MM.1S (cell line): ENCODE results near the gene PPM1H.
"Not testable (repeated sequence)": the region's sequence is repeated elsewhere in the genome, so short reads cannot be mapped to it uniquely, and the experiment has no call there.

Experiments
- DNase-seq: peaks from one replicate; pipeline ENCODE4 v3.0.0-alpha.2; 2015
- H2AFZ ChIP-seq: fragments of 300-600 bp; sonication (generic); 2 replicates; pipeline ENCODE4 v1.6.0; 2016; ENCODE audit warnings: antibody characterized with exemption, low read length
- H3F3A ChIP-seq: fragments of 300-600 bp; sonication (generic); 2 replicates; pipeline ENCODE4 v1.6.1; 2016; ENCODE audit warnings: mild to moderate bottlenecking, antibody characterized with exemption, low read length, moderate library complexity, mixed read lengths; ENCODE audit not compliant: insufficient read depth
- H3K27ac ChIP-seq: fragments of 300-600 bp; sonication (generic); 2 replicates; pipeline ENCODE4 v1.5.1; 2016; ENCODE audit warnings: mild to moderate bottlenecking, low read length
- H3K27me3 ChIP-seq: fragments of 300-600 bp; sonication (generic); replicated peaks from 2 replicates; pipeline ENCODE4 v1.6.0; 2016; ENCODE audit warnings: low read length; ENCODE audit not compliant: insufficient read depth
- H3K36me3 ChIP-seq: fragments of 300-600 bp; sonication (generic); replicated peaks from 2 replicates; pipeline ENCODE4 v1.6.1; 2016; ENCODE audit warnings: mild to moderate bottlenecking, low read length, mixed read lengths; ENCODE audit not compliant: insufficient read depth
- H3K4me1 ChIP-seq: fragments of 300-600 bp; sonication (generic); 2 replicates; pipeline ENCODE4 v1.6.1; 2016; ENCODE audit warnings: low read length, mixed read lengths
- H3K4me2 ChIP-seq: fragments of 300-600 bp; sonication (generic); 2 replicates; pipeline ENCODE4 v1.6.0; 2016; ENCODE audit warnings: low read depth, low read length
- H3K4me3 ChIP-seq: fragments of 300-600 bp; sonication (generic); 2 replicates; pipeline ENCODE4 v1.5.1; 2016; ENCODE audit warnings: low read length, mixed read lengths
- H3K79me2 ChIP-seq: fragments of 300-600 bp; sonication (generic); 2 replicates; pipeline ENCODE4 v1.6.1; 2016; ENCODE audit warnings: mixed run types, low read length, mixed read lengths
- H3K9ac ChIP-seq: fragments of 300-600 bp; sonication (generic); 2 replicates; pipeline ENCODE4 v1.6.1; 2016; ENCODE audit warnings: low read length, mixed read lengths
- H3K9me2 ChIP-seq: fragments of 300-600 bp; sonication (generic); replicated peaks from 2 replicates; pipeline ENCODE4 v1.6.1; 2016; ENCODE audit warnings: mild to moderate bottlenecking, low read length, mixed read lengths; ENCODE audit not compliant: insufficient read depth
- H3K9me3 ChIP-seq: fragments of 300-600 bp; sonication (generic); replicated peaks from 2 replicates; pipeline ENCODE4 v1.6.1; 2016; ENCODE audit warnings: mild to moderate bottlenecking, low read length, mixed read lengths; ENCODE audit not compliant: insufficient read depth
- H4K20me1 ChIP-seq: fragments of 300-600 bp; sonication (generic); 2 replicates; pipeline ENCODE4 v1.6.1; 2016; ENCODE audit warnings: mild to moderate bottlenecking, low read length, moderate library complexity, mixed read lengths; ENCODE audit not compliant: insufficient read depth
- EZH2 ChIP-seq: fragments of 300-600 bp; sonication (generic); optimal IDR thresholded peaks from 2 replicates; pipeline ENCODE3; 2017; ENCODE audit warnings: low read depth, mild to moderate bottlenecking, antibody characterized with exemption, low read length, mixed read lengths
- EZH2phosphoT487 ChIP-seq: fragments of 300-600 bp; sonication (generic); IDR thresholded peaks from 2 replicates; pipeline ENCODE4 v1.6.1; 2018; ENCODE audit warnings: antibody characterized with exemption, low read length
- TF ChIP-seq, protein P1 (sequence below): fragments of 300-600 bp; sonication (generic); IDR thresholded peaks from 2 replicates; pipeline ENCODE4 v1.5.1; 2016; ENCODE audit warnings: antibody characterized with exemption, low read length, mixed read lengths

PPM1H gene

DNA sequence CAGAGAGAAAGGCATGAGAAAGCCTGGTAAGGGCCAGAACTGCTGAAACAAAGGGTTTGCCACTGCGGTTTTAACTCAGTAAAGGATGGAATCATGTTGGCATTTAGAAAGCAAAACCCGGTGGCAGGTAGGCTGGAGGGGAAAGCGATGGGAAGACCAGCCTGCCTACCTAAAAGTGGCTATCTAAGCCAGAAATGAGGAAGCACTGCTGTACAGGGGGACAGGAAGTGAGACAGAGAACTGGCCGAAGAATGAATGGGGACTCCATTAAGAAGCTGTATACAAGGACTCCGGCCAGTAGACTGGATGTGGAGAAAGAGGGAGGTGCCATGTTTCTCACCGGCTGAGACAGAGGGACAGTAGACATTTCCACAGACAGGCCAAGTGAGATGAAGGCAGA lies 48.2 kb downstream of the PPM1H start:
- H3K9me2 ChIP-seq, result no peaks in the 10 kb centered on the region
- H3K4me1 ChIP-seq, result no peaks in the 10 kb centered on the region
- no peak overlapping the region for H3K4me3 ChIP-seq
- H3K9me3 ChIP-seq, result no peaks in the 10 kb centered on the region
- H3F3A ChIP-seq, result no peaks in the 10 kb centered on the region
- DNase-seq, result no peak
- TF ChIP-seq EZH2phosphoT487 (no peak), EZH2 (no peak)
- TF ChIP-seq, protein P1, sequence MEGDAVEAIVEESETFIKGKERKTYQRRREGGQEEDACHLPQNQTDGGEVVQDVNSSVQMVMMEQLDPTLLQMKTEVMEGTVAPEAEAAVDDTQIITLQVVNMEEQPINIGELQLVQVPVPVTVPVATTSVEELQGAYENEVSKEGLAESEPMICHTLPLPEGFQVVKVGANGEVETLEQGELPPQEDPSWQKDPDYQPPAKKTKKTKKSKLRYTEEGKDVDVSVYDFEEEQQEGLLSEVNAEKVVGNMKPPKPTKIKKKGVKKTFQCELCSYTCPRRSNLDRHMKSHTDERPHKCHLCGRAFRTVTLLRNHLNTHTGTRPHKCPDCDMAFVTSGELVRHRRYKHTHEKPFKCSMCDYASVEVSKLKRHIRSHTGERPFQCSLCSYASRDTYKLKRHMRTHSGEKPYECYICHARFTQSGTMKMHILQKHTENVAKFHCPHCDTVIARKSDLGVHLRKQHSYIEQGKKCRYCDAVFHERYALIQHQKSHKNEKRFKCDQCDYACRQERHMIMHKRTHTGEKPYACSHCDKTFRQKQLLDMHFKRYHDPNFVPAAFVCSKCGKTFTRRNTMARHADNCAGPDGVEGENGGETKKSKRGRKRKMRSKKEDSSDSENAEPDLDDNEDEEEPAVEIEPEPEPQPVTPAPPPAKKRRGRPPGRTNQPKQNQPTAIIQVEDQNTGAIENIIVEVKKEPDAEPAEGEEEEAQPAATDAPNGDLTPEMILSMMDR, result no peak
- H2AFZ ChIP-seq, result no peak overlapping the region
- H4K20me1 ChIP-seq, result no peaks in the 10 kb centered on the region
- H3K4me2 ChIP-seq, result no peak overlapping the region
- H3K79me2 ChIP-seq, result no peaks in the 10 kb centered on the region
- no peaks in the 10 kb centered on the region for H3K27me3 ChIP-seq
- H3K9ac ChIP-seq, result no peak overlapping the region
- H3K36me3 ChIP-seq, result no peaks in the 10 kb centered on the region
- H3K27ac ChIP-seq, result no peak overlapping the region

DNA sequence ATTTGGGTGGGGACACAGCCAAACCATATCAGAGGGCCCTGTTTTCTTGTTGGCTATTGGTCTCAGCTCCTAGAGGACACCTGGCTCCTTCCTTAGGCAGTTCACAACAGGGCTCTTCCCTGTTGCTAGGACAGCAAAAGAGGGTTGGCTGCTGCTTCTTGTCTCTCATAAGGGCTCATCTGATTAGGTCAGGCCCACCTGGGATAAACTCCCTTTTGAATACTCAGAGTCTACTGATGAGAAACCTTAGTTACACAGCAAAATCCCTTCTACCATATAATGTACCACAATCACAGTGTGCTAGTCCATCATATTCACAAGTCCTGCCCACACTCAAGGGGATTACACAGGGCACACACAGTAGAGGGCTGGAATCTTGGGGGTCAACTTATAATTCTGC lies 49.7 kb downstream of the PPM1H start:
- no peak for TF ChIP-seq EZH2
- no peak for TF ChIP-seq EZH2phosphoT487
- TF ChIP-seq, protein P1, result no peak
- Histone ChIP-seq H3F3A (no peaks in the 10 kb centered on the region), H3K9me3 (no peaks in the 10 kb centered on the region), H3K4me3 (no peak overlapping the region), H2AFZ (no peak overlapping the region), H3K79me2 (no peaks in the 10 kb centered on the region), H4K20me1 (no peaks in the 10 kb centered on the region), H3K4me2 (no peak overlapping the region), H3K9ac (no peak overlapping the region), H3K36me3 (no peaks in the 10 kb centered on the region), H3K9me2 (no peaks in the 10 kb centered on the region), H3K27me3 (no peaks in the 10 kb centered on the region), H3K4me1 (no peaks in the 10 kb centered on the region), H3K27ac (no peak overlapping the region)
- no peak for DNase-seq

DNA sequence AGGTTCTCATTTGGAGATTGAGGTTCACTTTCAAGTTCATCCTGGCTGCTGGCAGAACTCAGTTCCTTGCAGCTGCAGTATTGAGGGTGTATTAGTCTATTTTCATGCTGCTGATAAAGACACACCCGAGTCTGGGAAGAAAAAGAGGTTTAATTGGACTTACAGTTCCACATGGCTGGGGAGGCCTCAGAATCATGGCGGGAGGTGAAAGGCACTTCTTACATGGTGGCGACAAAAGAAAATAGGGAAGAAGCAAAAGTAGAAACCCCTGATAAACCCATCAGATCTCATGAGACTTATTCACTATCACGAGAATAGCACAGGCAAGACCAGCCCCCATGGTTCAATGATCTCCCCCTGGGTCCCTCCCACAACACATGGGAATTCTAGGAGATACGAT lies 50.1 kb downstream of the PPM1H start:
- not testable (repeated sequence) for H3K9me3 ChIP-seq, H3K79me2 ChIP-seq, H4K20me1 ChIP-seq, H3K27ac ChIP-seq, H2AFZ ChIP-seq, H3K4me2 ChIP-seq, H3K4me3 ChIP-seq, H3K27me3 ChIP-seq, H3K36me3 ChIP-seq, H3F3A ChIP-seq, H3K9me2 ChIP-seq, H3K9ac ChIP-seq, H3K4me1 ChIP-seq, DNase-seq

DNA sequence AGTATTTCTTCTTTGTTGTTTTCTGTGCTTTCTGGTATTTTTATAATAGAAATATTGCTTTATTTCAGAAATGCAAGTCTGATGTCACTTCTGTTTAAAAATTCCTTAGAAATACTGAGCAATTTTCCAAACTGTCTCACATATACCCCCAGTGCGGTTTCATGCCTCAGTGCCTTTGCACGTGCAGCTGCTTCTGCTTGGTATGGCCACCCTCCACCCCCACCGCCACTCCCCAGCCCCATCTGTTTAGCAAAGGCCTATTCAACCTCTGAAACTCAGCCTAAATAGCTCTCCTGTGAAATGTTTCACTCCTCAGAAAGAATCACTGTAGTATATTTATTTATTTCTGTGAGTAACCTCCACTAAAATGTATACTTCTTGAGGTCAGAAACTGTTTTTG lies 52.3 kb downstream of the PPM1H start:
- no peak overlapping the region for H3K9ac ChIP-seq
- H3K4me3 ChIP-seq, result no peak overlapping the region
- TF ChIP-seq, protein P1, result no peak
- no peak for TF ChIP-seq EZH2
- DNase-seq, result no peak
- H3K27ac ChIP-seq, result no peak overlapping the region
- no peaks in the 10 kb centered on the region for H3K27me3 ChIP-seq
- H3K36me3 ChIP-seq, result no peaks in the 10 kb centered on the region
- no peak overlapping the region for H3K4me2 ChIP-seq
- H3K4me1 ChIP-seq, result no peaks in the 10 kb centered on the region
- no peak overlapping the region for H2AFZ ChIP-seq
- H3K9me2 ChIP-seq, result no peaks in the 10 kb centered on the region
- H3F3A ChIP-seq, result no peaks in the 10 kb centered on the region
- no peaks in the 10 kb centered on the region for H3K79me2 ChIP-seq
- no peaks in the 10 kb centered on the region for H4K20me1 ChIP-seq
- H3K9me3 ChIP-seq, result no peaks in the 10 kb centered on the region
